ENCODE data around the gene ZNF431. TPM values are rescaled to one million over a fixed set of nuclear protein-coding genes. Genes with fewer than 3 reads are reported as not detected.
"Not testable (repeated sequence)": the region's sequence is repeated elsewhere in the genome, so short reads cannot be mapped to it uniquely, and the experiment has no call there.

ZNF431 gene
- total RNA-seq, 1 donor from 2014 or later = 7.9 TPM

DNA sequence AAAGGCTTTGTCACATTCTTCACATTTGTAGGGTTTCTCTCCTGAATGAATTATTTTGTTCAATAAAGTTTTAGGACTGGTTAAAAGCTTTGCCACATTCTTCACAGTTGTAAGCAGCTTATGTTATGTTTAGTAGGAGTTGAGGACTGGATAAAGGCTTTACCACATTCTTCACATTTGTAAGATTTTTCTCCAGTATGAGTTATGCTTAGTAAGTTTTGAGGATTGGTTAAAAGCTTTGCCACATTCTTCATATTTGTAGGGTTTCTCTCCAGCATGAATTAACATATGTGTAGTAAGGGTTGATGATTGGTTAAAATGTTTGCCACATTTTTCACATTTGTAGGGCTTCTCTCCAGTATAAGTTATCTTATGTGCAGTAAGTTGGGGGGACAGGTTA, 79.9 kb downstream of the ZNF431 start:
- Mint-ChIP-seq H3K9me3 (ENCODE audit: low read depth) (peaks cover 15% of the 10 kb centered on the region), H3K27me3 (ENCODE audit: low read depth) (no peaks in the 10 kb centered on the region), H3K36me3 (ENCODE audit: low read depth) (no peaks in the 10 kb centered on the region), H3K27ac (ENCODE audit: unreplicated experiment) (no peak overlapping the region), H3K4me1 (ENCODE audit: low read depth) (peaks cover 22% of the 10 kb centered on the region), H3K4me3 (ENCODE audit: unreplicated experiment) (no peak overlapping the region)
- TF ChIP-seq, protein P1, sequence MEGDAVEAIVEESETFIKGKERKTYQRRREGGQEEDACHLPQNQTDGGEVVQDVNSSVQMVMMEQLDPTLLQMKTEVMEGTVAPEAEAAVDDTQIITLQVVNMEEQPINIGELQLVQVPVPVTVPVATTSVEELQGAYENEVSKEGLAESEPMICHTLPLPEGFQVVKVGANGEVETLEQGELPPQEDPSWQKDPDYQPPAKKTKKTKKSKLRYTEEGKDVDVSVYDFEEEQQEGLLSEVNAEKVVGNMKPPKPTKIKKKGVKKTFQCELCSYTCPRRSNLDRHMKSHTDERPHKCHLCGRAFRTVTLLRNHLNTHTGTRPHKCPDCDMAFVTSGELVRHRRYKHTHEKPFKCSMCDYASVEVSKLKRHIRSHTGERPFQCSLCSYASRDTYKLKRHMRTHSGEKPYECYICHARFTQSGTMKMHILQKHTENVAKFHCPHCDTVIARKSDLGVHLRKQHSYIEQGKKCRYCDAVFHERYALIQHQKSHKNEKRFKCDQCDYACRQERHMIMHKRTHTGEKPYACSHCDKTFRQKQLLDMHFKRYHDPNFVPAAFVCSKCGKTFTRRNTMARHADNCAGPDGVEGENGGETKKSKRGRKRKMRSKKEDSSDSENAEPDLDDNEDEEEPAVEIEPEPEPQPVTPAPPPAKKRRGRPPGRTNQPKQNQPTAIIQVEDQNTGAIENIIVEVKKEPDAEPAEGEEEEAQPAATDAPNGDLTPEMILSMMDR (IDR thresholded peaks at IDR 0.05) = no peak
- no peak for DNase-seq (ENCODE audit: low spot score)

DNA sequence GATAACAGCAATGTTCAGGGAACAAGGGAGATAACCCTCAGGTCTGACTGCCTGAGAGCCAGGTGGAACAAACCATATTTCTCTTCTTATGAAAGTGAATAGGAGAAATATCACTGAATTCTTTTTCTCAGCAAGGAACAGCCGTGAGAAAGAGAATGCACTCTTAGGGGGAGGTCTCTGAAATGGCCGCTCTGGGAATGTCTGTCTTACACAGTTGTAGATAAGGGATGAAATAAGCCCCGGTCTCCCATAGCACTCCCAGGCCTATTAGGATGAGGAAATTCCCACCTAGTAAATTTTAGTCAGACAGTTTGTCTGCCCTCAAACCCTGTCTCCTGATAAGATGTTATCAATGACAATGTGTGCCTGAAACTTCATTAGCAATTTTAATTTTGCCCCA, 88.1 kb downstream of the ZNF431 start:
- not testable (repeated sequence) for DNase-seq (ENCODE audit: low spot score); H3K27ac Mint-ChIP-seq (ENCODE audit: unreplicated experiment); H3K4me3 Mint-ChIP-seq (ENCODE audit: unreplicated experiment); H3K36me3 Mint-ChIP-seq (ENCODE audit: low read depth); H3K4me1 Mint-ChIP-seq (ENCODE audit: low read depth); H3K27me3 Mint-ChIP-seq (ENCODE audit: low read depth)
- H3K9me3 Mint-ChIP-seq (ENCODE audit: low read depth) = peaks cover 39% of the 10 kb centered on the region

DNA sequence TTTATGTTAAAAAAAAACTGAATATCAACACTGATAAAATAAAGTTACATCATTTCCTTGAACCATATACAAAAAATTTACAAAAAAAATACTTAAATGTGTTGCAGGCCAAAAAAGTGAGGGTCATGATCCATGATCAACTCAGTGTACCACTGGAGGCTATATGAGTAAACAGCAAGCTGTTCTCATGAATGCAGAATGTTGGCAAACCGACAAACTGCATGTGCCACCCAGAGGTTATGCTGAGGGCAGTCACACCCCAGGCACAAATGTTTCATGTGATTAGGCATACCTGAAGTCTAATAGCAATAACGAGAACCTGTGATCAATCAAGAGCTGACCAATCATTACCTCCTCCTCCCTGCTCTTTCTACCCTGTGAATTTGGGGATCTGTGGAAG, 91.9 kb downstream of the ZNF431 start:
- no peak overlapping the region for H3K27ac Mint-ChIP-seq (ENCODE audit: unreplicated experiment)
- no peaks in the 10 kb centered on the region for H3K4me1 Mint-ChIP-seq (ENCODE audit: low read depth)
- TF ChIP-seq, protein P1 (IDR thresholded peaks at IDR 0.05) = no peak
- H3K36me3 Mint-ChIP-seq (ENCODE audit: low read depth) = no peaks in the 10 kb centered on the region
- no peaks in the 10 kb centered on the region for H3K27me3 Mint-ChIP-seq (ENCODE audit: low read depth)
- H3K9me3 Mint-ChIP-seq (ENCODE audit: low read depth) = peaks cover 45% of the 10 kb centered on the region
- DNase-seq (ENCODE audit: low spot score) = no peak
- no peak overlapping the region for H3K4me3 Mint-ChIP-seq (ENCODE audit: unreplicated experiment)

DNA sequence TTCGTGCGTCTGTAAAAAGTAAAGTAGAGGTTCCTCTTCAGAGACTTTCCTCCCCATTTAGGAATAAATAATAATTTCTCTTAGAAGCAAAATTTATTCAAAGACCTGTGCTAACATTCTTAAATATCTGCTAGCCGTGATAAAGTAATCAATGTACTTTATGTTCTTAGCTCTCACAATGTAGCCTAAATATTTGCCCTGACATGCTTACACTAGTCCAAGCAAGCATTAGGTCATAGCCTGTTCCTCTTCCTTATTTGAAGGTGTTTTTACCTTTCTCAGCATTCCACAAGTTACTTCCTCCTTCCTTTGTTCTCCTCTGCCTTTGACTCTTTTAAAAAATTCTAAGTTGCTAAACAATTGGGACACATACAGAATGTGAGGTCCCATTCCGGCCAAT, 94.9 kb downstream of the ZNF431 start:
- H3K9me3 Mint-ChIP-seq (ENCODE audit: low read depth) = peaks cover 27% of the 10 kb centered on the region
- H3K4me1 Mint-ChIP-seq (ENCODE audit: low read depth); H3K36me3 Mint-ChIP-seq (ENCODE audit: low read depth); H3K27me3 Mint-ChIP-seq (ENCODE audit: low read depth); DNase-seq (ENCODE audit: low spot score); H3K4me3 Mint-ChIP-seq (ENCODE audit: unreplicated experiment); H3K27ac Mint-ChIP-seq (ENCODE audit: unreplicated experiment): not testable (repeated sequence)

DNA sequence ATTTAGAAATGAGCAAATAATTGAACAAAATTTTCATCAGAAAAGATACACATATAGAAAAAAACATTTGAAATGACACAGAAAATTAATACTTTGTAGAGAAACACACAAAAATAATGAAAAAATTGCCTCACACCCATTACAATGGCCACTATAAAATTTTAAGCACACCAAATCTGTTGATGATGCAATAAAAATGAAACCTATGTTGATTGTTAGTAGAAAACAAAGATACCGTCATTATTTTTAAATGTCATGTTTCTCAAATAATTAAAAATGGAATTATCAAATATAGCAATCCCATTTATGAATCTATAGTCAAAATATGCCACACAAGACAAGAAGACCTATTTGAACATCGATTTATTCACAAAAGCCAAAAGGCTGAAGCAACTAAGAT, 96.8 kb downstream of the ZNF431 start:
- TF ChIP-seq, protein P1 (IDR thresholded peaks at IDR 0.05) = no peak
- Mint-ChIP-seq H3K4me3 (ENCODE audit: unreplicated experiment) (no peak overlapping the region), H3K27ac (ENCODE audit: unreplicated experiment) (no peak overlapping the region), H3K4me1 (ENCODE audit: low read depth) (no peaks in the 10 kb centered on the region), H3K27me3 (ENCODE audit: low read depth) (no peaks in the 10 kb centered on the region), H3K9me3 (ENCODE audit: low read depth) (peaks cover 21% of the 10 kb centered on the region), H3K36me3 (ENCODE audit: low read depth) (no peaks in the 10 kb centered on the region)
- DNase-seq (ENCODE audit: low spot score) = no peak

Other genes with a start within 250 kb of the ZNF431 start
- 5.3 to 11.2 TPM (median 6.4 TPM) in 3 replicates for gene ZNF85, start 218.8 kb upstream of the ZNF431 start, total RNA-seq
- 6.7 to 14.2 TPM (median 8.5 TPM) in 3 replicates for gene ZNF430, start 121.4 kb upstream of the ZNF431 start, total RNA-seq
- 5.0 to 10.3 TPM (median 5.2 TPM) in 3 replicates for gene ZNF714, start 59.8 kb upstream of the ZNF431 start, total RNA-seq
- gene ZNF708, start 187.4 kb downstream of the ZNF431 start, total RNA-seq = 7.5 to 12.8 TPM (median 8.7 TPM) in 3 replicates
- gene ZNF738, start 217.0 kb downstream of the ZNF431 start, total RNA-seq = 4.3 to 10.1 TPM (median 6.7 TPM) in 3 replicates